Testis (tissue), 3 donors: Measurements from ENCODE around the gene B4GALT1. TPM values are rescaled to one million over a fixed set of nuclear protein-coding genes. Genes with fewer than 3 reads are reported as not detected.
"Not testable (repeated sequence)": the region's sequence is repeated elsewhere in the genome, so short reads cannot be mapped to it uniquely, and the experiment has no call there.

ENCODE experiments used
- DNase-seq: peaks from one replicate; pipeline ENCODE4 v3.0.0-alpha.2; 2019
- H3K27ac ChIP-seq, 2 donors: fragments of 200-600 bp; sonication (generic); one replicate each; pipeline ENCODE4 v1.5.1; 2019
- H3K27me3 ChIP-seq: fragments of 200-600 bp; sonication (generic); one replicate; pipeline ENCODE4 v1.5.1; 2019
- H3K36me3 ChIP-seq: fragments of 200-600 bp; sonication (generic); one replicate; pipeline ENCODE4 v1.5.1; 2017; ENCODE audit warnings: low read depth; ENCODE audit errors: missing control alignments
- H3K4me1 ChIP-seq: fragments of 200-600 bp; sonication (generic); one replicate; pipeline ENCODE4 v1.5.1; 2019
- H3K4me3 ChIP-seq, 2 donors: fragments of 200-600 bp; sonication (generic); one replicate each; pipeline ENCODE4 v1.5.1; 2017 to 2019
- H3K9me3 ChIP-seq: fragments of 200-600 bp; sonication (generic); one replicate; pipeline ENCODE4 v1.5.1; 2017
- CTCF ChIP-seq, 3 experiments: fragments of 450-650 bp in 2 of 3; fragments of 200-600 bp in 1 of 3; sonication (generic) in 1 of 3; IDR thresholded peaks; one replicate each; pipeline ENCODE4 v1.5.1; 2016 to 2019; ENCODE audit warnings: antibody characterized with exemption in 3 of 3, mild to moderate bottlenecking in 2 of 3, moderate library complexity in 1 of 3
- POLR2A ChIP-seq: fragments of 450-650 bp; IDR thresholded peaks from one replicate; pipeline ENCODE4 v1.6.1; 2017; ENCODE audit warnings: antibody characterized with exemption, mild to moderate bottlenecking, moderate library complexity
- WGBS, 2 donors: methylation state at CpG; one replicate each; pipeline ENCODE4 v1.1.5; 2018; 5-methylcytosine and 5-hydroxymethylcytosine counted together
- intact Hi-C: fragments of 100-400 bp; cut with DNase I; formaldehyde crosslinking; loops from one replicate; pipeline ENCODE4 v1.15.1; 2023; ENCODE audit warnings: low total_unique reads
- polyA plus RNA-seq: library from polyadenylated mRNA; stranded (reverse); fragments of 350-450 nt; fragmentation: Illumina TruSeq; extraction: RNeasy Lipid Tissue Mini Kit (QIAGEN cat#74804); gene quantifications from one replicate; pipeline ENCODE4 v1.2.3, GENCODE V29; 2014; ENCODE audit warnings: low read depth, low replicate concordance; ENCODE audit not compliant: insufficient read depth
- total RNA-seq, 2 donors: library from RNA; depleted of rRNA; stranded (reverse); fragments of >200 nt; gene quantifications; one replicate each; pipeline ENCODE4 v1.2.3, GENCODE V29; 2016

Gene B4GALT1
- total and polyA plus RNA-seq, 3 donors from 2014 or later: 112 to 212 (median 192) TPM

DNA sequence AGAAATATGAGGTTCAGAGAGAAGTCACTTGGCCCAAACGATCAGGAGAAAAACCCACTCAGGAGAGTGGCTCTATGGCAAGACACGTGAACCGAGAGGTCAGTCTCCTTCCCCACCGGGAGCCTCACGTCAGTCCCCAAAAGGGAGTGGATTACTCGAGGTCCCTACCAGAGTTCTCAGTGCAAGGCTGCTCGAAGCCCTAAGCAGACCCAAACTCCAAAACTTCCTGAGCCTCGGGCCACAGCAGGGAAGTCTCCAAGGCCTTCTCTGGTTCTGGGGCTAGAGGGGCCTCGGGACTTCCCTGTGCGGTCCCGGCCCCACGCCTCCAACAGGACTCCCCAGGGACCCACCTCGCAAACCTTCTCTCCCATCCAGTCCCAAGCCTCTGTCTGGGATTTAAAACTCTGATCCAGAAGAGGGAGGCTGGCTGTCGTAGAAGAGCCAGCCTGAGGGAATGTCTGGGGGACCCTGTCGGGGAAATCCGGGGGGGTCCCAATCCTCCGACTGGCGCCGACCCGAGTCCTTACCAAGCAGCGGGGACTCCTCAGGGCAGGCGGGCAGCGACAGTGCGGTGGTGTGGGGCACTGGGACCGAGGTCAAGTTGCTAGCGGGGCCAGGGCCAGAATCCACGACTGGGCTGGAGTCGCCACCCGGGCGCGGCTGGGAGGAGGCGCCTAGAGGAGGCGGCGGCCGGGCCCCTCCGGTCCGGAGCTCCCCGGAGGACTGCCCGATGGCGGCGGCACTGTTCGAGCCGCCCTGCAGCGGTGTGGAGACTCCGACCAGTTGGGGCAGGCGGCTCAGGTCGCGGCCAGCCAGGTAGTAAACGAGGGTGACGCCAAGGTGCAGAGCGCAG is 679 bp downstream of the B4GALT1 start:
- no peaks in the 10 kb centered on the region for H3K27me3 ChIP-seq
- H3K4me3 ChIP-seq: peak overlapping the region; percentile 89 to 97
- DNase-seq: no peak
- TF ChIP-seq CTCF (IDR thresholded peaks at IDR 0.05): no peak
- TF ChIP-seq POLR2A: no peak
- H3K4me1 ChIP-seq: peaks cover 58% of the 10 kb centered on the region
- peak overlapping the region; percentile 98 to 99 for H3K27ac ChIP-seq
- H3K9me3 ChIP-seq: no peaks in the 10 kb centered on the region
- H3K36me3 ChIP-seq: no peaks in the 10 kb centered on the region
- 0% methylated on average over 24 to 51 of the region's 51 CpGs for WGBS, 2 donors
- intact Hi-C loops: loop anchor here (10.0 kb wide), 1 partner anchor 82 kb away; no protein-coding TSS in a partner anchor

DNA sequence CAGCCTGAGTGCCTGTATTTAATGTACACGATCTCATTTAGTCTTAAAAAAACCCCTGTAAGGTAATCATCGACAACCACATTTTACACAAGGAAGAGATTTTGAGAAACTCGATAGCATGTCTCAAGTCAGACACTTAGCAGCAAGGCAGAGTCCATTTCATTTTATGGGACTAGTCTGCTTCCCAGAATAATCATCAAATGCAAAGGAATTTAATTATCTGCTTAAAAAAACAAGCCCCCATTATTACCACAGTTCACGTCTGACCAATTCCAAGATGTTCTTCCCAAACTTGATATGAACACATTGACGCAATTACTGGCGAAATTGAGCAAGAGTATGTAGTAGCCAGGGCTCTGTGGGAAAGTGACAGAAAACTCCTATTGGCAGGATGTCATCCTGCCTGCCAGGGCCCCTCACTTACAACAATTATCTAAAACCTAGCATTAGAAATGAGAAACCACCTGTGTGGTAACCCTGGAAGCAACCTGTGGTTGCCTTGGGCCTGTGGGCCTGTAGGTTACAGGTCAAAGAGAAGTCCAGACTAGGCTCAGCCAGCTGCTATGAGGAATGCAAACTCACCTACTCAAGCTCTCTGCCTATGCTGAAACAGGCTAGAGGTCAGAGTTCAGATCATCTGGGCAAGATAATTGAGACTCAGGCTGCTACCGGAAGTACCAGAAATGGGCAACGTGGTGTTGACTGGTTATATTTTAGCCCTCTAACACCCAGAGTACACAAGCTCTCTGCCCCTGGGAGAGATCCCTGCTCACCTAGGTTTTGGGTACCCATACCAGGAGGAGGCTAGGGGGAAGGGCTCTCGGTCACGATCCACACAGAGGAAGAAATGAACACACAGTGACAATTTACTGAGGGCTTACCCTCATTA is 1.6 kb downstream of the B4GALT1 start:
- DNase-seq: peak; percentile 74
- Histone ChIP-seq H3K4me1 (peaks cover 58% of the 10 kb centered on the region), H3K9me3 (no peaks in the 10 kb centered on the region), H3K27ac (peak overlapping the region; percentile 98 to 99), H3K27me3 (no peaks in the 10 kb centered on the region), H3K4me3 (peak overlapping the region; percentile 89 to 97), H3K36me3 (no peaks in the 10 kb centered on the region)
- 11 to 16% methylated on average over 10 of the region's 10 CpGs for WGBS, 2 donors
- TF ChIP-seq POLR2A: no peak
- TF ChIP-seq CTCF (IDR thresholded peaks at IDR 0.05): no peak
- intact Hi-C loops: loop anchor here (10.0 kb wide), 1 partner anchor 81 kb away; no protein-coding TSS in a partner anchor

DNA sequence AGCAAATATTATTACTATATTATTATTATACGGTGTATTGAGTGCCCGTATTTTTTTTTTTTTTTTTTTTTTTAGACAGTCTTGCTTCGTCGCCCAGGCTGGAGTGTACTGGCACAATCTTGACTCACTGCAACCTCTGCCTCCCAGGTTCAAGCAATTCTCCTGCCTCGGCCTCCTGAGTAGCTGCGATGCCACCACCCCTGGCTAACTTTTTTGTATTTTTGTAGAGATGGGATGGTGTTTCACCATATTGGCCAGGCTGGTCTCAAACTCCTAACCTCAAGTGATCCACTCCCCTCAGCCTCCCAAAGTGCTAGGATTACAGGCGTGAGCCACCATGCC is 2.2 kb downstream of the B4GALT1 start:
- H3K4me1 ChIP-seq: peaks cover 63% of the 10 kb centered on the region
- H3K27me3 ChIP-seq, H3K9me3 ChIP-seq, H3K36me3 ChIP-seq, DNase-seq: not testable (repeated sequence)
- peak overlapping the region; percentile 98 to 99 for H3K27ac ChIP-seq
- intact Hi-C loops: loop anchor here (10.0 kb wide), 1 partner anchor 80 kb away; no protein-coding TSS in a partner anchor
- 34 to 37% methylated on average over 7 of the region's 7 CpGs for WGBS, 2 donors
- peak overlapping the region; percentile 89 to 97 for H3K4me3 ChIP-seq

DNA sequence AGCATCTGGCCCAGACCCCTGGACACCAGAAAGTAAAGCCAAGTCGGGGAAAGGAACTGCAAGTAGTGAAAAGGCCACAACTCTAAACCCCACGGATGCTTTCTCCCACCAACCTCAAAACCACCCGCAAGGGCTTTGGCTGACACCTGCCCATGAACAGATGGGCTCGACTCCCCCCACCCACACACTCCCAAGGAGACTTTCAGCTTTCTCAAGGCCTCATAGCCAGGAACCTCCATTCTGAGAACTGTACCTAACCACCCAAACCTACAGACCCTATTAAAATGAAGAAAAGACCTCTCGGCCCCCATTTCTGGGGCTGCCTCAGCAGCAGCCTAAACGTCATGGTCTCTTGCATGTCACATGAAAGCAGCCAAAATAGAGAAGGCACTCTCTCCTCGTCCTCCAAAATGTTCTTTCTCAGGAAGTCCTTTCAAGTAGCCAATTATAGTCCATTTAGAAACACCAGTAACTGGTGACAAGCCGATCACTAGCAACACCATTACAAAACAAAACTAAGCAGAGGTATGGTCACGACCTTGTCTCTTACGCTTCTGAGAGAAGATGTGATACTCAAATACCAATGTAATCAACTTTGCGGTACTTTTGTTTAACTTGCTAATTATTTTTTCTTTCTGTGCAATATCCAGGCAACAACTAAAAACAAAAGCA is 2.9 kb downstream of the B4GALT1 start:
- 22 to 36% methylated on average over 8 to 10 of the region's 11 CpGs for WGBS, 2 donors
- H3K4me3 ChIP-seq: peak overlapping the region in 1 of 2 donors; percentile 97
- H3K9me3 ChIP-seq: no peaks in the 10 kb centered on the region
- H3K27me3 ChIP-seq: no peaks in the 10 kb centered on the region
- no peak for DNase-seq
- peaks cover 69% of the 10 kb centered on the region for H3K4me1 ChIP-seq
- no peaks in the 10 kb centered on the region for H3K36me3 ChIP-seq
- TF ChIP-seq POLR2A (no peak), CTCF (IDR thresholded peaks at IDR 0.05) (no peak)
- H3K27ac ChIP-seq: peak overlapping the region; percentile 98 to 99
- intact Hi-C loops: loop anchor here (10.0 kb wide), 1 partner anchor 79 kb away; no protein-coding TSS in a partner anchor
